Upper lobe of right lung (tissue), 1 donor: ENCODE results near the gene CIZ1. TPM values are rescaled to one million over a fixed set of nuclear protein-coding genes. Genes with fewer than 3 reads are reported as not detected.

Source experiments
- ATAC-seq: fragments of 200-7000 bp; cut with Tn5 transposase; one replicate; pipeline ENCODE4 v1.9.1; 2020; ENCODE audit warnings: mild to moderate bottlenecking, moderate library complexity
- DNase-seq: peaks from one replicate; pipeline ENCODE4 v3.0.0-alpha.2; 2020
- H3K27ac ChIP-seq: fragments of 200-600 bp; one replicate; pipeline ENCODE4 v1.8.0; 2022
- H3K27me3 ChIP-seq: fragments of 200-600 bp; one replicate; pipeline ENCODE4 v1.8.0; 2022; ENCODE audit warnings: mild to moderate bottlenecking
- H3K36me3 ChIP-seq: fragments of 200-600 bp; one replicate; pipeline ENCODE4 v1.8.0; 2022
- H3K4me1 ChIP-seq: fragments of 200-600 bp; one replicate; pipeline ENCODE4 v1.8.0; 2022
- H3K4me3 ChIP-seq: fragments of 200-600 bp; one replicate; pipeline ENCODE4 v1.8.0; 2022; ENCODE audit warnings: mild to moderate bottlenecking
- H3K9me3 ChIP-seq: fragments of 200-600 bp; one replicate; pipeline ENCODE4 v1.8.0; 2022
- intact Hi-C: fragments of 100-400 bp; cut with DNase I; formaldehyde crosslinking; loops from one replicate; pipeline ENCODE4 v1.11.0; 2022
- total RNA-seq: library from RNA; stranded (reverse); fragmentation: NEBNext Ultra II Directional; extraction: Animal tissue kit (Norgen Biotek cat#: 25700); gene quantifications from one replicate; pipeline ENCODE4 v1.2.1, GENCODE V29; 2021
- TF ChIP-seq, protein P1 (sequence below): fragments of 200-600 bp; IDR thresholded peaks from one replicate; pipeline ENCODE4 v1.8.0; 2022; ENCODE audit warnings: antibody characterized with exemption
- donor health status: DM: no; HTN: yes; CAD: no; lungs with severe emphysema.

Gene CIZ1
- total RNA-seq, 1 donor from 2014 or later, result 107 TPM

DNA sequence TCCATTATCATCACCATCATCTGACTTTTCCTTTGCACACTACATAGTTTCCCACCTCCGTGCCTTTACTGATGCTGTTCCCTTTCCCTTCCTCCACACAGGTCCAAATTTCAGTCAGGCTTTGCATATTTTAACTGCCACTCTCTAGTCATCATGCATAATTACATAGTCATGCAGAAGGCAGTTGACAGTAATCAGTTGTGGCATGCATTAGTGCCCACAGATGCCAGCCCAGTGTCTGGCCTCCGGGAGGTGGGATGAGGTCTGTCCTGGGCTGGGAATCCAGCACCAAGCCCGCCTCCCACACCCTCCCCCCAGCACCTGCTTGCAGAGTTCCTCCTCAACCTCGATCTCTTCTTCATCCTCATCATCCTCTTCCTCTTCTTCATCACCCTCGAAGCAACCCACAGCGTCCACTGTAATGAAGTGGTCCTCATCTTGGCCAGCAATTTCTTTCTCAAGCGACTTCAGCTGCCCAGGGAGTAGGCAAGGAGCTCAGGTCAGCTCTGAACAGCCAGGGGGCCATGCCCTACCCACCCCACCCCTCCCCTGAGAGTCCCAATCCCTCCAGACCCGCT is 22.6 kb downstream of the CIZ1 start:
- no peaks in the 10 kb centered on the region for H3K9me3 ChIP-seq
- H3K27me3 ChIP-seq, result no peaks in the 10 kb centered on the region
- TF ChIP-seq, protein P1, sequence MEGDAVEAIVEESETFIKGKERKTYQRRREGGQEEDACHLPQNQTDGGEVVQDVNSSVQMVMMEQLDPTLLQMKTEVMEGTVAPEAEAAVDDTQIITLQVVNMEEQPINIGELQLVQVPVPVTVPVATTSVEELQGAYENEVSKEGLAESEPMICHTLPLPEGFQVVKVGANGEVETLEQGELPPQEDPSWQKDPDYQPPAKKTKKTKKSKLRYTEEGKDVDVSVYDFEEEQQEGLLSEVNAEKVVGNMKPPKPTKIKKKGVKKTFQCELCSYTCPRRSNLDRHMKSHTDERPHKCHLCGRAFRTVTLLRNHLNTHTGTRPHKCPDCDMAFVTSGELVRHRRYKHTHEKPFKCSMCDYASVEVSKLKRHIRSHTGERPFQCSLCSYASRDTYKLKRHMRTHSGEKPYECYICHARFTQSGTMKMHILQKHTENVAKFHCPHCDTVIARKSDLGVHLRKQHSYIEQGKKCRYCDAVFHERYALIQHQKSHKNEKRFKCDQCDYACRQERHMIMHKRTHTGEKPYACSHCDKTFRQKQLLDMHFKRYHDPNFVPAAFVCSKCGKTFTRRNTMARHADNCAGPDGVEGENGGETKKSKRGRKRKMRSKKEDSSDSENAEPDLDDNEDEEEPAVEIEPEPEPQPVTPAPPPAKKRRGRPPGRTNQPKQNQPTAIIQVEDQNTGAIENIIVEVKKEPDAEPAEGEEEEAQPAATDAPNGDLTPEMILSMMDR, result no peak
- DNase-seq, result no peak
- ATAC-seq, result no peak
- H3K27ac ChIP-seq, result no peak overlapping the region
- H3K36me3 ChIP-seq, result peaks cover 75% of the 10 kb centered on the region
- H3K4me1 ChIP-seq, result no peaks in the 10 kb centered on the region
- intact Hi-C loops, result no loop called here
- H3K4me3 ChIP-seq, result no peak overlapping the region

DNA sequence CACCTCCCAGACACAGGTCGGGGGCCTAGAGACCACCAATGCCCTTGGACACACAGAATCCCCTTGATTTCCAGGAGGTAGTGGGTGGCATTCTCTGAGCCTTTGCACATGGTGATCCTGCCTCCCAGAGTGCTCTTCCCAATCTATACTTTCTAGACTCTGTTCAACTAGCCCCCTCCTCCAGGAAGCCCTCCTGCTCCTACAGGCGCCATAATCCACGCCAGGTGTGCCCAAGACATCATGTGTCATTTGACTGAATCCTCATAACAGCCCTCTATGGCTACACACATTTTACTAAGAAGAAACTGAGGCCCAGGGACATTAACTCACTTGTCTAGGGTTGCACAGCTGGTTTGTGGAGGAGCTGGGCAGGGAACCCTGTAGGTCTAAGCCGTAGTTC is 24.2 kb downstream of the CIZ1 start:
- Histone ChIP-seq H3K4me1 (no peaks in the 10 kb centered on the region), H3K27me3 (no peaks in the 10 kb centered on the region), H3K4me3 (no peak overlapping the region), H3K9me3 (no peaks in the 10 kb centered on the region), H3K36me3 (peaks cover 63% of the 10 kb centered on the region), H3K27ac (no peak overlapping the region)
- intact Hi-C loops, result no loop called here
- no peak for ATAC-seq
- DNase-seq, result no peak
- TF ChIP-seq, protein P1, result no peak

DNA sequence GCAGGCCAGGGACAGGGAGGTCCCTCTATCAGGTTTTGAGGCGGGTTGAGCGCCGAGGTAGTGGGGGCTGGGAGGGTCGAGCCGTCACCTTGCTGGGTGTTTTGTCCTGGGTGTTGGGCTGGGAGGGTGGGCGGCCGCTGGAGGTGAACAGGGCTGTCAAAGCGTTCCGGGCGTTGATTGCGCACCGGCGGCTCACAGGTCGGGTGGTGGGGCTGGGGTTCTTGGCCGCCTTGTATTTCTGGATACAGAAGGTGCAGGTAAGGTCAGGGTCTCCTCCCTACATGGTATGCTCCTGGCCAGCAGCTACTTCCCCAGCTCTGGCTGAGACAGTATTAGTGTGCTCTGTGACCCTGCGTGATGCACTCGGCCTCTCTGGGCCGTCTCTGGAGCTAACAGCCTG is 25.2 kb downstream of the CIZ1 start:
- Histone ChIP-seq H3K27me3 (no peaks in the 10 kb centered on the region), H3K9me3 (no peaks in the 10 kb centered on the region), H3K4me3 (no peak overlapping the region), H3K27ac (no peak overlapping the region), H3K4me1 (no peaks in the 10 kb centered on the region), H3K36me3 (peaks cover 63% of the 10 kb centered on the region)
- ATAC-seq (no peak), DNase-seq (no peak)
- intact Hi-C loops, result no loop called here
- TF ChIP-seq, protein P1, result no peak

DNA sequence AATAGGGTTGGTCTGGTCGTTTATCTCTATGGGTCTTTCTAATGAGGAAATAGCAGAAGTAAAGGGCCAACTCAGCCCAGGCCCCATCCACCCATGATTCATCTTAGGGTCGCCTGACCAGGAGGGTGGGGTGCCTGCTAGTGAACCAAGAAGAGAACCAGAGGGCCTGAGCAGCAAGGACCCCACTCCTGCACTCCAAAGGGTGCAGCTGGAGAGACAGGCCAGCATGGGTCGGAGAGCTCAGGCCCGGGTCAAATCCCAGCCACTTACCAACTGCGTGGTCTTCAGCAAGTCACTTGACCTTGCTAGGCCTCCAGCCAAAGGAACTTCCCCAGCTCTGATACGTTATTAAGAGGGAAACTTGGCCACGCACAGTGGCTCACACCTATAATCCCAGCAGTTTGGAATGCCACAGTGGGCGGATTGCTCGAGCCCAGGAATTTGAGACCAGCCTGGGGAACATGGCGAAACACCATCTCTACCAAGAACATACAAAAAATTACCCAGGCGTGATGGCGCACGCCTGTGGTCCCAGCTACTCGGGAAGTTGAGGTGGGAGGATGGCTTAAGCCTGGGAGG is 27.0 kb downstream of the CIZ1 start:
- Histone ChIP-seq H3K4me3 (no peak overlapping the region), H3K4me1 (no peaks in the 10 kb centered on the region), H3K36me3 (peaks cover 52% of the 10 kb centered on the region), H3K27ac (no peak overlapping the region), H3K27me3 (no peaks in the 10 kb centered on the region), H3K9me3 (no peaks in the 10 kb centered on the region)
- TF ChIP-seq, protein P1, result no peak
- intact Hi-C loops, result no loop called here
- DNase-seq, result no peak
- ATAC-seq, result no peak

DNA sequence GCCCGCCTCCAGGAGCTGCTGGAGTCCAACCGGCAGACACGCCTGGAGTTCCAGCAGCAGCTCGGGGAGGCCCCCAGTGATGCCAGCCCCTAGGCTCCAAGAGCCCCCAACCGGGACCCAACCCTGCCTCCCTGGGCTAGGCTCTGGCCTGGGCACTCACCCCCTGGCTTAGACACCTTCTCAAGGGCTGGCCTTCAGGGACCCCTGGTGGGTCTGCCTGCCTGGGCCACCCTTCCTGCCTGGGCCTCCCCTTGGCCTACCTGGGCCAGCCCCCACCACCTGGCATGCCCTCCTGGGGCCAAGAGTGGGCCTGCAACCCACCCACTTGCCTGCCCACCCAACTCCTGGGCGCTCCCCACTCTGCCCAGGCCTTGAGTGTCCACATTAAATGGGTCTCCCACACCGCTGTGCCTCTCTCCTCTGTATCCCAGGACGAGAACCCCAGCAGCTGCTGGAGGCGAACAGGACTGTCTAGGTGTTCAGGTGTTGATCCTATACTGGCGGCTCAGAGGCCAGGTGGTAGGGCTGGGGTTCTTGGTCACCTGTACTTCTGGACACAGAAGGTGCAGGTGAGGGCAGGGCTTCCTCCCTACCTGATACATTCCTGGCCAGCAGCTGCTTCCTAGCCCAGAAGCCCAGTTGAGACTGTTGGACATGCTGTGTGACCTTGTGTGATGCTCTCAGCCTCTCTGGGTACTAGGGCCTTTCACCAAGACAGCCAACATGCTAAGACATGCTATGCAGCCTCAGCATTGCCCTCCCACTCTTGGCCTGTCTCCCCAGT is 27.7 kb downstream of the CIZ1 start:
- intact Hi-C loops, result no loop called here
- no peaks in the 10 kb centered on the region for H3K9me3 ChIP-seq
- TF ChIP-seq, protein P1, result no peak
- peaks cover 45% of the 10 kb centered on the region for H3K36me3 ChIP-seq
- ATAC-seq, result no peak
- H3K27ac ChIP-seq, result no peak overlapping the region
- no peak for DNase-seq
- H3K4me3 ChIP-seq, result no peak overlapping the region
- H3K4me1 ChIP-seq, result no peaks in the 10 kb centered on the region
- no peaks in the 10 kb centered on the region for H3K27me3 ChIP-seq
